Stimulated activated CD8-positive, alpha-beta memory T cell treated with anti-CD3 and anti-CD28 coated beads, Interleukin-4, amount 100 ng/mL, for 4 hours (primary cell): ENCODE data around the gene OTOS.

Experiments used
- DNase-seq, 2 donors: peaks; one replicate each; pipeline ENCODE4 v3.0.0-alpha.2; 2020; ENCODE audit warnings: low read depth in 2 of 2, low spot score in 1 of 2

Gene OTOS

GRCh38 chr2:240137596-240138253 lies 2.7 kb downstream of the OTOS start:
- DNase-seq, result no peak

- no peak for DNase-seq
Observed at GRCh38 chr2:240136671-240137292, 3.7 kb downstream of the OTOS start.

GRCh38 chr2:240136013-240136670 lies 4.3 kb downstream of the OTOS start, which contains the start of gene COPS9:
COPS9 (minus strand) TSS chr2:240136305; CDS start chr2:240136284, 21 bp downstream.
- peak; percentile 61 to 71 for DNase-seq

DNA sequence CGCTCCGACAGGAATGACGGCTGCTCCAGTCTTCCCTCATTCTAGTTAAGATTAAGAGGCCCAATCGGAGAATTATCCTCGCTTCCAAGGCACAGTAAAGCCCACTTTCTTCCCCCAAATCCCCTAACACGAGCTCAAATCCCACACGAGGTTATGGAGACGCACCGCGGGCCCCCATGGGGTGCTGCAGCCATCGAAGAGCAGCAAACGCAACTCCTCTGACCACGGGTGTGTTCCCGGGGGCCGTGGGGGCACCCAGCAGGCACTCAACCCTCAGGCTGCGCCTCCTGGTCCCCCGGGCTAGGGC lies 4.8 kb downstream of the OTOS start:
- DNase-seq, result no peak

DNA sequence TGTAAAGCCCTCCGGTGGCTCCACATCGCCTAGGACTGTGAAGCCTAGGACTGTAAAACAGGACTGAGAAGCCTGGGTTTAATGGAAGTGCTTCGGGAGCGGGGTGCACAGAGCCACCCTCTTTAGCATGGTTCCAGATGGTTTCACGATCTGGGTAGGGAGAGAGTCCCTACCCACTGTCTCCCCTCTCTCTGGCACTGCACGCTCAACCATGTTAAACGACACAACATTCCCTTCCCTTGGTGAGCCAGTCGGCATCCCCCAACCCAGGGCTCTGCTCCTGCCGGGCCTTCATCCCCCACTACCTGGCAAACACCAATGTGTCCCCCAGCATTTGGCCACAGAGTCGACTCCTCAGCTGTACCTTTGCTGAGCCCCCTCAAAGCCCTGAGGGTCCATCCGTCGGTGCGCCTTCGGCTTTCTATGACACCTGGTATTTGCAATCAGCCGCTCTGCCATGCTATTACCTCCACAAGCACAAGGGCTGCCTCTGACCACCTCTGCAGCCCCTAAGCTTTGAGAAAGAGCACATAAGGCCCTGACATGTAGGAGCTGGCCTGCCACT lies 5.4 kb downstream of the OTOS start:
- no peak for DNase-seq

GRCh38 chr2:240134466-240134865 lies 6.0 kb downstream of the OTOS start:
- DNase-seq, result no peak

- no peak for DNase-seq
Observed at GRCh38 chr2:240133401-240133800, 7.1 kb downstream of the OTOS start.

DNA sequence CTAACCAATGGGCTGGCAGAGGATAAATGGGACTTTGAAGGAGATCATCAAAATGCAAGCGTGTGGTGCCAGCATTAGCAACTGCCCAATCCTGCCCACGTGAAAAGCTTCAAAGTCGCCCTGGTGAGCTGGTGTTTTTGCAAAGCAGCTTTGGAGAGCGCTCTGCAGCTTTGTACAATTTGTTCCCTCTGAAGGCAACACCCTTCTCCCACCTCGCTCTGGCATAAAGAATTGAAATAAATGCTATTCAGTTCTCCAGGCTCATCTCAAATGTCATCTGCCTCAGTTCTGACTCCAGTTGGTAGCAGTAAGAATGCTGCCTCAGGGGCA lies 7.8 kb downstream of the OTOS start:
- DNase-seq, result no peak

GRCh38 chr2:240131941-240132650 lies 8.4 kb downstream of the OTOS start:
- no peak for DNase-seq

DNA sequence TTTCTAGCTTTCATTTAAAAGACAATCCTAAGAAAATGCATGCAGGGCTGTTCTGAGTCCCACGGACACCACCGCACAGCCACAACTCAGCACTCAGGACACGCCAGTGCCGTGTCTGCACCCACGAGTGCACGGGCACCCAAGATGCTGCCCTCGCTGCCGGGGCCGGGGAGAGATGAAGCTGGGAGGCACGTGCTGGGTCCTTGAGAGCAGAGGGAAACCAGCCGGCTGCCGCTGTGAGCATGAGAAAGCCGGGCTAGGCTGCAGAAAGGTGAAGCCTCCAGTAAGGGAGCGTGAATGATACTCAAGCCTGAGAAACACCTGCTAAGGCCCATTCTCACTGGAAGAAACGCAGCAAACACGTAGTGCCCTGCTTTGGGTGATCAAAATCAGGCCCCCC lies 9.2 kb downstream of the OTOS start:
- DNase-seq, result no peak

GRCh38 chr2:240130393-240131195 lies 9.9 kb downstream of the OTOS start:
- no peak for DNase-seq

- DNase-seq, result no peak
Observed at GRCh38 chr2:240129731-240130392, 10.6 kb downstream of the OTOS start.

GRCh38 chr2:240129311-240129710 lies 11.1 kb downstream of the OTOS start:
- DNase-seq, result no peak

GRCh38 chr2:240128608-240129145 lies 11.8 kb downstream of the OTOS start:
- DNase-seq, result no peak

DNA sequence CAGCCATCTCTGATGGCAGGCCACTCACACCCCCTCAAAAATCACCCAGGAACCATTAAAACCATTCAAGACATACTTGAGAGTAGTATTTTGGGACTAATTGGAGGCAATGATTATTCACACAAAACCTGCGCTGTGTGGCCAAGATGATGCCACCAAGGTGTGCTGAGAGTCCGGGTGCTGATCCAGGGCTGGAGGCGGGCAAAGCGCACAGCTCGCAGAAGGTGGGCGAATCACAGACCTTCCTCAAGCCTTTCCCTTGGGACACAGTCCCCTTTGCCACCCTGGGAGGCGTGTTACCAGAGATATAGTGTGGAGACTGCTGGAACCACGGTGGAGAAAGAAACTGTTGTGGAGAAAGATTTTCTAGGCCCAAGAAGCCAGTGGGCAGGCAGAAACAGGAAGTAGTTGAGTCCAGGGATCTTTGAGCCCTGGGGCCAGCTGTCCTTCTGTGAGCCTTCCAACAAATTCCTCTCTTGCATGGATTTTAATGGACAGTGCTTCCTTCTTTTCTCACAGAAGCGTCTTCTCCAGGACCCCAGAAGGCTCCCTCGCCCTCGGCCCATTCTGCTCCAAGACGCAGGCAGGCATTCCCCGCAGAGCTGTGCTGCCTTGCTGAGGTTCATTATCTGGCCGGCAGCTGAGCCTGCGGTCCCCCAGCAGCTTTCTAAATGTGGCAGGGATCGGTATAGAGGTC lies 12.4 kb downstream of the OTOS start:
- DNase-seq, result no peak

GRCh38 chr2:240127191-240127750 lies 13.2 kb downstream of the OTOS start:
- DNase-seq, result no peak

- no peak for DNase-seq
Observed at GRCh38 chr2:240126731-240127130, 13.7 kb downstream of the OTOS start.

- no peak for DNase-seq
Observed at GRCh38 chr2:240125742-240126141, 14.7 kb downstream of the OTOS start.

DNA sequence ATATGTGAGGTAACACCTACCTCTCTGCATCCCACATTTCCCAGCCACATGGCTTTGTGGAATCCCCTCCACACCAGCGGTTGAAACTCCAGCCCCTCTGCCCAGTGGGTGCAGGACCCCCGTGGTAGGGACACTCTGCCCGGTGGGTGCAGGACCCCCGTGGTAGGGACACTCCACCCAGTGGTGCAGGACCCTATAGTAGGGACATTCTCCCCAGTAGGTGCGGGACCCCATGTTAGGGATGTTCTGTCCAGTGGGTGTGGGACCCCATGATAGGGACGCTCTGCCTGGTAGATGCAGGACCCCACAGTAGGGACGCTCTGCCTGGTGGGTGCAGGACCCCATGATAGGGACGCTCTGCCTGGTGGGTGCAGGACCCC lies 15.8 kb downstream of the OTOS start:
- no peak for DNase-seq
